BJ (cell line): Measurements from ENCODE around the gene KRT6A. TPM values are rescaled to one million over a fixed set of nuclear protein-coding genes. Genes with fewer than 3 reads are reported as not detected.

ENCODE experiments used
- CTCF ChIA-PET: fragments of 350-600 bp; formaldehyde crosslinking; extraction: SDS; loops from one replicate; lab custom pipeline; 2021; ENCODE audit warnings: antibody characterized with exemption, inconsistent platforms; lab: Yijun Ruan, JAX
- POLR2A ChIA-PET: fragments of 300-600 bp; sonication (Branson Sonifier 250); formaldehyde crosslinking; extraction: SDS; loops from one replicate; lab custom pipeline; 2021; ENCODE audit warnings: antibody characterized with exemption; lab: Charles Lee
- DNase-seq: peaks from one replicate; pipeline ENCODE4 v3.0.0-alpha.2; 2011; ENCODE audit warnings: low read depth
- H3K27me3 ChIP-seq: 2 replicates; pipeline ENCODE4 v1.6.0; 2011; ENCODE audit warnings: low read length; ENCODE audit not compliant: control insufficient read depth, insufficient read depth
- H3K36me3 ChIP-seq: 2 replicates; pipeline ENCODE4 v1.5.1; 2011; ENCODE audit warnings: low read length; ENCODE audit not compliant: control insufficient read depth, insufficient read depth
- H3K4me3 ChIP-seq: 2 replicates; pipeline ENCODE4 v1.5.1; 2011; ENCODE audit warnings: low read depth, mild to moderate bottlenecking, control low read depth, low read length
- polyA plus RNA-seq: library from polyadenylated mRNA; depleted of rRNA; stranded (reverse); fragments of >200 nt; gene quantifications from 2 replicates; pipeline ENCODE4 v1.2.3, GENCODE V29; 2011
- TF ChIP-seq, protein P1 (sequence below): IDR thresholded peaks from 2 replicates; pipeline ENCODE4 v1.5.1; 2011; ENCODE audit warnings: low read depth, mild to moderate bottlenecking, control low read depth, inconsistent platforms, low read length, moderate library complexity; ENCODE audit not compliant: insufficient read depth

The KRT6A gene
- polyA plus RNA-seq, 1 experiment, result not detected

DNA sequence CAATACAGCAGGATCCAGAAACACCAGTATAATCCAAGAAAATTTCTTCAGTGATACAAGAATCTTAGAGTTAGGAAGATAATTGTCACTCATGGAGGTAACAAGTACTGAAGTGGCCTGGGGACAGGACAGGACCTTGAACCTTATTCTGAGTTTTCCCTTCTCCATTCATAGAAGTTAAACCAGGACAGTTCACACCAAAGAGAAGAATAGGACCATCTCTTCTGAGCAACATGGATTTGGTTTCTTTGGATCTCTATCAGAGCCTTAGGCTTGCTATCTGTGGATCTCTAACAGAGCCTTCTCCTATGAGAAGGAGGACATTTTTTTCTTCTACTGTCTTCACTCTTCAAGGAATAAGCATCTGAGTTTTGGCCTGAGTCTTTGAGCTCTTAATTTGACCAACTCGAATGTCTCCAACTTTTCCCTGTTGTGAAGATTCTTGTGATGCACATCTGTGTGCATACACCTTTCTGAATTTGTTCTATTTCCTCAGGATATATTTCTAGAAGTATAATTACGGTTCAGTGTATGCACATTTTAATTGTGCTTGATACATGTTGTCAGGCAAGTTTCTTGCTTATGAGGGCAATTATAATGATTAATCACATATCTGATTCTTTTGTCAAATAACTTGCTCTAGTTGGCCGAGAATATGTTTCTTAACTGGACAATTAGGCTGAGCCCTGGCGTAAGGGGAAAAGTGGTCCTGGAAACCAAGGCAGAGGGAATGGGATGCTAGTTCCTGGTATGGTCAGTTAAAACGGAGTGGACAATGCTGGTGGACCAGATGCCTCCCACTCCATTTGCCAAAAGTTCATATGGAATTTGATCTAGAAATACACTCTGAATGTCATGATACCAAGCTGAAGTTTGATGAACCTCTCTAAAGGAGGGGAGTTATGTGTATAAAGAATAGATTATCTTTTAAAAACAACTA lies 6.6 kb downstream of the KRT6A start:
- ChIA-PET CTCF (no interaction called here), POLR2A (no interaction called here)
- H3K27me3 ChIP-seq, result peaks cover 8% of the 10 kb centered on the region
- no peaks in the 10 kb centered on the region for H3K36me3 ChIP-seq
- DNase-seq, result no peak
- no peak overlapping the region for H3K4me3 ChIP-seq
- TF ChIP-seq, protein P1, sequence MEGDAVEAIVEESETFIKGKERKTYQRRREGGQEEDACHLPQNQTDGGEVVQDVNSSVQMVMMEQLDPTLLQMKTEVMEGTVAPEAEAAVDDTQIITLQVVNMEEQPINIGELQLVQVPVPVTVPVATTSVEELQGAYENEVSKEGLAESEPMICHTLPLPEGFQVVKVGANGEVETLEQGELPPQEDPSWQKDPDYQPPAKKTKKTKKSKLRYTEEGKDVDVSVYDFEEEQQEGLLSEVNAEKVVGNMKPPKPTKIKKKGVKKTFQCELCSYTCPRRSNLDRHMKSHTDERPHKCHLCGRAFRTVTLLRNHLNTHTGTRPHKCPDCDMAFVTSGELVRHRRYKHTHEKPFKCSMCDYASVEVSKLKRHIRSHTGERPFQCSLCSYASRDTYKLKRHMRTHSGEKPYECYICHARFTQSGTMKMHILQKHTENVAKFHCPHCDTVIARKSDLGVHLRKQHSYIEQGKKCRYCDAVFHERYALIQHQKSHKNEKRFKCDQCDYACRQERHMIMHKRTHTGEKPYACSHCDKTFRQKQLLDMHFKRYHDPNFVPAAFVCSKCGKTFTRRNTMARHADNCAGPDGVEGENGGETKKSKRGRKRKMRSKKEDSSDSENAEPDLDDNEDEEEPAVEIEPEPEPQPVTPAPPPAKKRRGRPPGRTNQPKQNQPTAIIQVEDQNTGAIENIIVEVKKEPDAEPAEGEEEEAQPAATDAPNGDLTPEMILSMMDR, result no peak

DNA sequence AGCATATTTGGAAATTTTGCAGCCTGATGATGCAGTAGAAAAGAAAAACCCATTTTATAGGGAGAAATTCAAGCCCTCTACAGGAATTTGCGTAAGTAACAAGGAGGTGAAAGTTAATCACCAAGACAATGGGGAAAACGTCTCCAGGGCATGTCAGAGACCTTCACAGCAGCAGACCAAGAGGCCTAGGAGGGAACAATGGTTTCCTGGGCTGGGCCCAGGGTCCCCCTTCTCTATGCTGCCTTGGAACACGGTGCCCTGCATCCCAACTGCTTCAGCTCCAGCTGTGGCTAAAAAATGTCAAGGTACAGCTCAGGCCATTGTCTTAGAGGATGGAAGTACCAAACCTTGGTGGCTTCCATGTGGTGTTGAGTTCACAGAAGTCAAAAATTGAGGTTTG lies 13.0 kb downstream of the KRT6A start:
- Histone ChIP-seq H3K27me3 (no peaks in the 10 kb centered on the region; the same call in none of the 2 replicates), H3K4me3 (no peak overlapping the region), H3K36me3 (no peaks in the 10 kb centered on the region)
- ChIA-PET CTCF (interaction anchor here (1.3 kb wide), 1 partner anchor 15 kb away, joined by 4 read pairs; no protein-coding TSS in a partner anchor), POLR2A (no interaction called here)
- TF ChIP-seq, protein P1, result no peak
- DNase-seq, result no peak

DNA sequence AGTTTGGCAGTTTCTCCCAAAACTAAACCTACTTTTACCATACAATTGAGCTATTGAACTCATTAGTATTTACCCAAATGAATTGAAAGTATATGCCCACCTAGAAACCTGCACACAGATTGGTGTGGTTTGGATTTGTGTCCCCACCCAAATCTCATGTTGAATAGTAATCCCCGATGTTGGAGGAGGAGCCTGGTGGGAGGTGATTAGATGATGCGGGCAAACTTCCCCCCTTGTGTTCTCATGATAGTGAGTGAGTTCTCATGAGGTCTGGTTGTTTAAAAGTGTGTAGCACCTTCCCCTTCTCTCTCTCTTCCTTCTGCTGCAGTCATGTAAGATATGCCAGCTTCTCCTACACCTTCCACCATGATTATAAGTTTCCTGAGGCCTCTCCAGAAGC lies 15.4 kb downstream of the KRT6A start:
- TF ChIP-seq, protein P1, result no peak
- Histone ChIP-seq H3K4me3 (no peak overlapping the region), H3K27me3 (no peaks in the 10 kb centered on the region; the same call in none of the 2 replicates), H3K36me3 (no peaks in the 10 kb centered on the region)
- POLR2A ChIA-PET, result no interaction called here
- CTCF ChIA-PET, result no interaction called here
- DNase-seq, result no peak

DNA sequence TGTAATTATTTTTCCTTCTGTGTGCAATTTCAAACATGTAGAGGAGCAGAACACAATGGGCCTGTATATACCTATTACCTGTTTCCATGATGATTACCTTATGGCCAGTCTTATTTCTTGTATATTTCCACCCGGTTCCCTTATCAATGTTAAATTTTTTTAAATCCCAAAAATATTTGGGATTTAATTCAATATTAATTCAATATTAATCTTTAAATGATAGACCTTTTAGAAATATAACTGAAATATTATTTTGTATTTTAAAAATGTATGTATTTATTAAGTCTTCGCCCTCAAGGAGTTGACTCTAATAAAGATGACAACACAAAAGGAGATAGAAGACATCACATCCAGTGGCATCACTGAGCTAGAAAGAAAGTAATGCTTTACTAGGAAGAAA lies 18.8 kb downstream of the KRT6A start:
- TF ChIP-seq, protein P1, result no peak
- H3K4me3 ChIP-seq, result no peak overlapping the region
- DNase-seq, result no peak
- no peaks in the 10 kb centered on the region for H3K36me3 ChIP-seq
- H3K27me3 ChIP-seq, result no peaks in the 10 kb centered on the region; the same call in 1 of the 2 replicates
- ChIA-PET POLR2A (no interaction called here), CTCF (no interaction called here)

DNA sequence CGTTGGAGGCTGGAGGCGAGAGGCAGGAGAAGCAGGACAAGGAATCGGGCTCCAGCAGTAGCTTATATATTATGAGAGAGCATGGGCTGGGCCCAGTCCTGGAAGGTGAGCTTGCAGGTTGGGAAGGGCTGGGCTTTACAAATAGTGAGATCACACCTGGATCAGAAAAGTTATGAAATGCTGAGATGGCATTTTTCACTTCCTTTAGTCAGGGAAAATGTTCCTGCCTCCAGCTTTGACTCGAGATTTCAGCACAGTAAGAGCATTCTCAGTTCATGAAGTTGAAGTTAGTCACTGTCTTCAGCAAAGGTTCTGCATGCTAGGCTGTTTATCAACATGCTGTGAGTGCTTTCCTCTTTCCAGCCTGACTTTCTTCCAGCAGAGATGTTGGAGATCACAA lies 19.3 kb downstream of the KRT6A start, which contains the start of gene KRT6C:
TSS of gene KRT6C (minus strand) at position 38 of the 400 bp plus-strand sequence. CDS start 68 bp downstream, outside the sequence.
- POLR2A ChIA-PET, result no interaction called here
- Histone ChIP-seq H3K27me3 (peaks cover 1% of the 10 kb centered on the region), H3K4me3 (no peak within 1 kb of the TSS), H3K36me3 (no peaks in the 10 kb centered on the region)
- CTCF ChIA-PET, result no interaction called here
- DNase-seq, result no peak
- TF ChIP-seq, protein P1, result no peak
